UCSD-AML1 (cell line): Measurements from ENCODE around the gene NMT1.

Source experiments
- DNase-seq: peaks from one replicate; lab custom pipeline; 2025; ENCODE audit not compliant: unreplicated experiment; lab: John Stamatoyannopoulos, UW

Gene NMT1

GRCh38 chr17:45060797-45061605, at the start of gene NMT1:
TSS of gene NMT1 (plus strand) at chr17:45061317. CDS start at chr17:45061330, 13 bp downstream.
- peak; percentile 97 for DNase-seq

- DNase-seq = no peak
Observed at GRCh38 chr17:45011767-45012166, 49.4 kb upstream of the NMT1 start.

- DNase-seq = no peak
Observed at GRCh38 chr17:45013021-45013997, 47.8 kb upstream of the NMT1 start.

GRCh38 chr17:45016237-45016636, 44.9 kb upstream of the NMT1 start:
- no peak for DNase-seq

- DNase-seq = no peak
Observed at GRCh38 chr17:45016823-45017222, 44.3 kb upstream of the NMT1 start.

GRCh38 chr17:45018514-45018847, 42.6 kb upstream of the NMT1 start:
- no peak for DNase-seq

- DNase-seq = peak; percentile 58
Observed at GRCh38 chr17:45018848-45019711, 42.0 kb upstream of the NMT1 start.

- DNase-seq = no peak
Observed at GRCh38 chr17:45020354-45021138, 40.6 kb upstream of the NMT1 start.

- peak; percentile 62 for DNase-seq
Observed at GRCh38 chr17:45021607-45022287, 39.4 kb upstream of the NMT1 start.

- DNase-seq = no peak
Observed at GRCh38 chr17:45022288-45022648, 38.8 kb upstream of the NMT1 start.

- DNase-seq = no peak
Observed at GRCh38 chr17:45022655-45023339, 38.3 kb upstream of the NMT1 start.

GRCh38 chr17:45029096-45029495, 32.0 kb upstream of the NMT1 start:
- no peak for DNase-seq

GRCh38 chr17:45029758-45030423, 31.2 kb upstream of the NMT1 start:
- no peak for DNase-seq

- no peak for DNase-seq
Observed at GRCh38 chr17:45030733-45031132, 30.4 kb upstream of the NMT1 start.

GRCh38 chr17:45031231-45032173, 29.6 kb upstream of the NMT1 start:
- peak; percentile 43 for DNase-seq

GRCh38 chr17:45032174-45032541, 29.0 kb upstream of the NMT1 start:
- no peak for DNase-seq

GRCh38 chr17:45034599-45034998, 26.5 kb upstream of the NMT1 start:
- DNase-seq = no peak

GRCh38 chr17:45035848-45036247, 25.3 kb upstream of the NMT1 start:
- DNase-seq = no peak
